GM12878 (cell line): ENCODE measurements around the gene KAT14.

Experiments
- IKZF1 ChIP-seq: fragments of 450-650 bp; conservative IDR thresholded peaks from 2 replicates; pipeline ENCODE4 v1.6.1; 2017; ENCODE audit warnings: antibody characterized with exemption, mild to moderate bottlenecking
- JUND ChIP-seq: IDR thresholded peaks from 2 replicates; pipeline ENCODE4 v1.6.1; 2012; ENCODE audit warnings: low read depth, mild to moderate bottlenecking, low read length, improper control_type of control experiment, moderate library complexity
- MYC ChIP-seq: IDR thresholded peaks from 2 replicates; pipeline ENCODE4 v1.6.1; 2011; ENCODE audit warnings: mild to moderate bottlenecking, low read length, moderate library complexity, inconsistent platforms; ENCODE audit not compliant: insufficient read depth, insufficient replicate concordance, insufficient read length, severe bottlenecking
- POLR2A ChIP-seq: IDR thresholded peaks from 2 replicates; pipeline ENCODE4 v1.6.1; 2011; ENCODE audit warnings: low read depth, mild to moderate bottlenecking, low read length
- RBBP5 ChIP-seq: fragments of 200-600 bp; sonication (generic); conservative IDR thresholded peaks from 2 replicates; pipeline ENCODE4 v1.6.1; 2016
- SP1 ChIP-seq: IDR thresholded peaks from one replicate; pipeline ENCODE4 v1.6.1; 2011; ENCODE audit warnings: low read depth, low read length
- ZNF274 ChIP-seq: IDR thresholded peaks from one replicate; pipeline ENCODE4 v1.8.0; 2011; ENCODE audit not compliant: insufficient read length, insufficient read depth
- TF ChIP-seq, protein P1 (sequence below), 3 experiments: IDR thresholded peaks in 2 of 3; conservative IDR thresholded peaks in 1 of 3; 2 replicates each; pipeline ENCODE4 v1.5.1; 2011; ENCODE audit warnings: low read depth in 3 of 3, low read length in 3 of 3, mild to moderate bottlenecking in 3 of 3, control low read depth in 2 of 3, moderate library complexity in 2 of 3, inconsistent platforms in 1 of 3, mixed read lengths in 1 of 3; ENCODE audit not compliant: control insufficient read depth in 2 of 3, insufficient read depth in 1 of 3; ENCODE audit errors: extremely low read depth in 1 of 3

DNA sequence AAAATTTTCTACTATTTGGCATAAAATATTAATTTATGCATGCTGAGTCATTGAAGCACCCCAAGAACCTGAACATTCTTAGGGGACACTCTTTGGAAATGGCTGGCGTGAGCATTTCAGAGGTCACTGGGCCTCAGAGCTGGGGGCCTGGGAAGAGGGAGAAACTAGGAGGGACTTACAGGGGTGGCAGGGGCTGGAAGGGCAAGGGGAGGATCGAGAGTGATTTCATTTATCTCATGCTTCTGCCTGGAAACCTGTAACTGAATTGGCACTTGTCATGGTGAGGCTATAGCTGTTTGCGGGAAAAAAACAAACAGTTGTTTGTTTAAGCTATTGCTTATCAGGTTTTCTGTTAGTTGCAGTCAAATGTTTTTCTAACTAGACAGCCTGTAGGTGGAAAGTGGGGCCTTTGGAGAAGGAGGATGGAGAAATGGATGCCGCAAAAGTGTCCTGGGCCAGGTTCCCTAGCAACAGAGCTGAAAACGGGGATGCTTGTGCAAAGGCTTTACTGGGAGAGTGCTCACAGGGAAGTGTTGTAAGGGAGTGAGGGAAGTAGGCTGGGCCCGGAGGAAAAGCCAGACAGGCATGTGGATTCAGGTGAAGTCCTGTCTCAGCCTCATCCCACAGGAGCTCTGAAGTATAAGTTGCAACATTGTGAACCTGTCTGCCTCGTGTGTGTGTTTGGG lies 36.4 kb upstream of the KAT14 start:
- no peak for TF ChIP-seq SP1
- TF ChIP-seq RBBP5, result no peak
- TF ChIP-seq, protein P1, sequence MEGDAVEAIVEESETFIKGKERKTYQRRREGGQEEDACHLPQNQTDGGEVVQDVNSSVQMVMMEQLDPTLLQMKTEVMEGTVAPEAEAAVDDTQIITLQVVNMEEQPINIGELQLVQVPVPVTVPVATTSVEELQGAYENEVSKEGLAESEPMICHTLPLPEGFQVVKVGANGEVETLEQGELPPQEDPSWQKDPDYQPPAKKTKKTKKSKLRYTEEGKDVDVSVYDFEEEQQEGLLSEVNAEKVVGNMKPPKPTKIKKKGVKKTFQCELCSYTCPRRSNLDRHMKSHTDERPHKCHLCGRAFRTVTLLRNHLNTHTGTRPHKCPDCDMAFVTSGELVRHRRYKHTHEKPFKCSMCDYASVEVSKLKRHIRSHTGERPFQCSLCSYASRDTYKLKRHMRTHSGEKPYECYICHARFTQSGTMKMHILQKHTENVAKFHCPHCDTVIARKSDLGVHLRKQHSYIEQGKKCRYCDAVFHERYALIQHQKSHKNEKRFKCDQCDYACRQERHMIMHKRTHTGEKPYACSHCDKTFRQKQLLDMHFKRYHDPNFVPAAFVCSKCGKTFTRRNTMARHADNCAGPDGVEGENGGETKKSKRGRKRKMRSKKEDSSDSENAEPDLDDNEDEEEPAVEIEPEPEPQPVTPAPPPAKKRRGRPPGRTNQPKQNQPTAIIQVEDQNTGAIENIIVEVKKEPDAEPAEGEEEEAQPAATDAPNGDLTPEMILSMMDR (IDR thresholded peaks at IDR 0.05 in 2 of 3, conservative IDR thresholded peaks at IDR 0.05 in 1 of 3; ENCODE audit: control insufficient read depth in 2 of 3, extremely low read depth in 1 of 3, insufficient read depth in 1 of 3, low read depth in 3 of 3, low read length in 3 of 3), result no peak
- TF ChIP-seq JUND, result no peak
- TF ChIP-seq IKZF1, result no peak
- no peak for TF ChIP-seq ZNF274
- no peak for TF ChIP-seq POLR2A
- no peak for TF ChIP-seq MYC
